ENCODE measurements around the gene LLGL2.

DNA sequence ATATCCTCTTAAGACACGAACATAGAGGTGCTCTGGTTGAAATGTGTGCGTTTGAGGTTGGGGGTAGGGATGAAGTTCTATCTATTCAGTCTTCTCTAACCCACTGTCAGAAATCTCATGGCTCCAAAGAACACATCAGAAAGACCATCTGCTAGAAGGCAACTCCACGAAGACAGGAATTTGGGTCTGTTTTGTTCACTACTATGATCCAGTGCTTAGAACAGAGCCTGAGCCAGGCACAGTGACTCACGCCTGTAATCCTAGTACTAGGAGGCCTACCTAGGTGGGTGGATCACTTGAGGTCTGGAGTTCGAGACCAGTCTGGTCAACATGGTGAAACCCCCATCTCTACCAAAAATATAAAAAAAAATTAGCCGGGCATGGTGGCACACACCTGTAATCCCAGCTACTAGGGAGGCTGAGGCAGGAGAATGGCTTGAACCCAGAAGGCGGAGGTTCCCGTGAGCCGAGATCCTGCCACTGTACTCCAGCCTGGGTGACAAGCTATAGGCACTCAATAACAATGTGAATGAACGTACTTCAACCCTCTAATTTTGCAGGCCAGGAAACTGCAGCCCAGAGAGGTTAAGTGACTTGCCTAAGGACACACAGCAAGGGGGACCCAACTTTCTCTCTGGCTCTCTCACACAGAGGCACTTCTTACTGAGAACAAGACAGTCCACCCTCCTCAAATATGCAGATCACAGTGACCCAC lies 12.4 kb upstream of the LLGL2 start:
- TF ChIP-seq, protein P1, sequence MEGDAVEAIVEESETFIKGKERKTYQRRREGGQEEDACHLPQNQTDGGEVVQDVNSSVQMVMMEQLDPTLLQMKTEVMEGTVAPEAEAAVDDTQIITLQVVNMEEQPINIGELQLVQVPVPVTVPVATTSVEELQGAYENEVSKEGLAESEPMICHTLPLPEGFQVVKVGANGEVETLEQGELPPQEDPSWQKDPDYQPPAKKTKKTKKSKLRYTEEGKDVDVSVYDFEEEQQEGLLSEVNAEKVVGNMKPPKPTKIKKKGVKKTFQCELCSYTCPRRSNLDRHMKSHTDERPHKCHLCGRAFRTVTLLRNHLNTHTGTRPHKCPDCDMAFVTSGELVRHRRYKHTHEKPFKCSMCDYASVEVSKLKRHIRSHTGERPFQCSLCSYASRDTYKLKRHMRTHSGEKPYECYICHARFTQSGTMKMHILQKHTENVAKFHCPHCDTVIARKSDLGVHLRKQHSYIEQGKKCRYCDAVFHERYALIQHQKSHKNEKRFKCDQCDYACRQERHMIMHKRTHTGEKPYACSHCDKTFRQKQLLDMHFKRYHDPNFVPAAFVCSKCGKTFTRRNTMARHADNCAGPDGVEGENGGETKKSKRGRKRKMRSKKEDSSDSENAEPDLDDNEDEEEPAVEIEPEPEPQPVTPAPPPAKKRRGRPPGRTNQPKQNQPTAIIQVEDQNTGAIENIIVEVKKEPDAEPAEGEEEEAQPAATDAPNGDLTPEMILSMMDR (IDR thresholded peaks at IDR 0.05), result no peak
- TF ChIP-seq EZH2 (IDR thresholded peaks at IDR 0.05; ENCODE audit: borderline replicate concordance, insufficient read depth, low read depth, low read length, poor library complexity, severe bottlenecking), result no peak
